ENCODE data around the gene STEAP2.

The STEAP2 gene

GRCh38 chr7:90191648-90192047, 19.9 kb upstream of the STEAP2 start:
- H3K27me3 ChIP-seq (ENCODE audit: control insufficient read depth, insufficient read depth, low read length): no peaks in the 10 kb centered on the region

DNA sequence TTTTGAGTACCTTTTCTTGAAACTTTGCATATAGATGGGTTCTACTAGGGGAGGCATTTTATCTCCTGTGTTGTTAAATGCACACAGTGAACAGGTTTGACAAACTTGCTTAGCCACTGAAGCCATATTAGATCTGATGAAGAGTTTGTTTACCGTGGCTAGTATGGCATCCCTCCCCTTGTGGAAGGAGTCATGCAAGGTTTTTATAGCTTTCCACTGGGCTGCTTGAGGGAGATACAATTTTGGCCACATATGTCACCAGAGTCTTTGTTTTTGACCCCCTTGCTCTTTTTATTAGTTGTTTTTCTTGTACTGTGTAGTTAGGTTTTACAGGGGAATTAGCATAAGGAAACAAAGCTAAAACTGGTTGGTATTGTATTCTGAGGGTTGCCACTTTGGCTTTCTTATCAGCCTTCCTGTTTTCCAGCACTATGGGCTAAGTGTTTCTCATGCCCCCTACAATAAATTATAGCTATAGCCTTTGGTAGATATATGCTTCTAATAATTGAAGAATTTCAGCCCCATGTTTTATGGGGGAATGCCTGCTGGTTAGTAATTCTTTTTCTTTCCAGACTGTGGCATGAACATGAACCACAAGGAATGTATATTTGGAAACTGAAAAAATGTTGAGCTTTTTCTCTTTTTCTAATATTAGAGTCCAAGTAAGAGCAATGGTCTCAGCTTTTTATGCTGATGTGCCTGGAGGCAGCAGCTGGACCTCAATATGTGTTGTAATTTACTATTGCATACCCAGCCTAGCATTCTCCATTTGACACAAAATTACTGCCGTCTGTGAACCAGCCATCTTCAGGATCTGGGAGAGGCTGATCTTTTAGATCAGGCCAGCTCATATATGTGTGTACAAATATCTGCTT, 18.4 kb upstream of the STEAP2 start:
- TF ChIP-seq, protein P1, sequence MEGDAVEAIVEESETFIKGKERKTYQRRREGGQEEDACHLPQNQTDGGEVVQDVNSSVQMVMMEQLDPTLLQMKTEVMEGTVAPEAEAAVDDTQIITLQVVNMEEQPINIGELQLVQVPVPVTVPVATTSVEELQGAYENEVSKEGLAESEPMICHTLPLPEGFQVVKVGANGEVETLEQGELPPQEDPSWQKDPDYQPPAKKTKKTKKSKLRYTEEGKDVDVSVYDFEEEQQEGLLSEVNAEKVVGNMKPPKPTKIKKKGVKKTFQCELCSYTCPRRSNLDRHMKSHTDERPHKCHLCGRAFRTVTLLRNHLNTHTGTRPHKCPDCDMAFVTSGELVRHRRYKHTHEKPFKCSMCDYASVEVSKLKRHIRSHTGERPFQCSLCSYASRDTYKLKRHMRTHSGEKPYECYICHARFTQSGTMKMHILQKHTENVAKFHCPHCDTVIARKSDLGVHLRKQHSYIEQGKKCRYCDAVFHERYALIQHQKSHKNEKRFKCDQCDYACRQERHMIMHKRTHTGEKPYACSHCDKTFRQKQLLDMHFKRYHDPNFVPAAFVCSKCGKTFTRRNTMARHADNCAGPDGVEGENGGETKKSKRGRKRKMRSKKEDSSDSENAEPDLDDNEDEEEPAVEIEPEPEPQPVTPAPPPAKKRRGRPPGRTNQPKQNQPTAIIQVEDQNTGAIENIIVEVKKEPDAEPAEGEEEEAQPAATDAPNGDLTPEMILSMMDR (IDR thresholded peaks at IDR 0.05): no peak
- no peaks in the 10 kb centered on the region for H3K9me3 ChIP-seq (ENCODE audit: control insufficient read depth, low read length)
- no peak overlapping the region for H3K4me2 ChIP-seq (ENCODE audit: low read length)
- H3K9ac ChIP-seq: no peak overlapping the region
- H3K4me1 ChIP-seq: no peaks in the 10 kb centered on the region
- H3K27me3 ChIP-seq (ENCODE audit: control insufficient read depth, insufficient read depth, low read length): no peaks in the 10 kb centered on the region
- H3K4me3 ChIP-seq (ENCODE audit: low read depth, low read length): no peak overlapping the region
- no peak overlapping the region for H2AFZ ChIP-seq
- H3K36me3 ChIP-seq (ENCODE audit: control insufficient read depth, insufficient read depth, low read length): no peaks in the 10 kb centered on the region
- no peak overlapping the region for H3K27ac ChIP-seq
- no peaks in the 10 kb centered on the region for H3K79me2 ChIP-seq

More at GRCh38 chr7:90191648-90192047, 19.9 kb upstream of the STEAP2 start:
- no peaks in the 10 kb centered on the region for H3K36me3 ChIP-seq (ENCODE audit: control insufficient read depth, insufficient read depth, low read length)
- no peak overlapping the region for H3K27ac ChIP-seq
- no peak overlapping the region for H3K4me3 ChIP-seq (ENCODE audit: low read depth, low read length)
- no peaks in the 10 kb centered on the region for H3K9me3 ChIP-seq (ENCODE audit: control insufficient read depth, low read length)
- H2AFZ ChIP-seq: no peak overlapping the region
- no peaks in the 10 kb centered on the region for H3K4me1 ChIP-seq
- TF ChIP-seq, protein P1 (IDR thresholded peaks at IDR 0.05): no peak
- no peak overlapping the region for H3K4me2 ChIP-seq (ENCODE audit: low read length)
- H3K79me2 ChIP-seq: no peaks in the 10 kb centered on the region
- no peak overlapping the region for H3K9ac ChIP-seq

DNA sequence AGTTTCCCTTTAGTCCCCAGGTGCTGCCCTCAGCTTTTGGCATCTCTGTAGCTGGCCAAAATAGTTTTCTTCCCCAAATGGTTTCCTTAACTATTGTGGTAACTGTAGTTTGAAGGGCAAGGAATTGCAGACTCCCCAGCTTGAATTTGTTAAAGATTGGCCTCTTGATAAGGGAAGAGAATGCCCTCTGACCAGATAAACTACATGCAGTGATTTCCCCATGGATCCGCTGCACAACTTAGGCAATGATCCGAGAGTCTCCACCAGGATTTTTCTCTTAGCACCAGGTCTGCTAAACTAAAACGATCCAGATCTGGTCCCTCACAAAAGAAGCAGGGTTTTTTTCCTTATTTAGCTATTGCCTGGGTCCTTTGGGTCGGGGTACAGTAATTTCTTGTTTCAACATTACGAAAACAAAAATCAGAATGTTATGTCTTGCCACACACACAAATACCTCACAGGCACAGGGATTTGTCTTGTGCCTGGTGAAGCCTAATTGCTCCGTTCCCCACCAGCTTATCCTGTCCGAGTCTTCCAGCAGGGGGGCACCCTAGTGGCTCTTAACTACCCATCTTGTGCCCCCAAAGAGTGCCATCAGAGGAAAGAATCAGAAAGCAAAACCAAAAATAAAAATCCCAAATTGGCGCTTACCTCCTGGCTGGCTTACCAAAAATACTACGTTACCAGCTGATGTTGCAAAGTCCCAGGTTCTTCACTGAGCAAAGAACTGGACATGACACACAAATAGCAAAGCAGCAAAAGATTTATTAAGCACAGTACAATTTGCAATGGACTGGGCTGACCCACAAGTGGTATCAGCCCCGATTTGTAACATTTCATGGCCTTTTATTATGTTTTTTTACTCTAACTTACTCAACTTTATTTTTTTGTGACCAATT, 16.4 kb upstream of the STEAP2 start:
- Histone ChIP-seq H3K4me2 (ENCODE audit: low read length) (no peak overlapping the region), H3K27me3 (ENCODE audit: control insufficient read depth, insufficient read depth, low read length) (no peaks in the 10 kb centered on the region), H3K4me3 (ENCODE audit: low read depth, low read length) (no peak overlapping the region), H3K9me3 (ENCODE audit: control insufficient read depth, low read length) (no peaks in the 10 kb centered on the region), H3K4me1 (no peaks in the 10 kb centered on the region), H2AFZ (no peak overlapping the region), H3K79me2 (no peaks in the 10 kb centered on the region), H3K9ac (no peak overlapping the region), H3K27ac (no peak overlapping the region), H3K36me3 (ENCODE audit: control insufficient read depth, insufficient read depth, low read length) (no peaks in the 10 kb centered on the region)
- TF ChIP-seq, protein P1 (IDR thresholded peaks at IDR 0.05): no peak

DNA sequence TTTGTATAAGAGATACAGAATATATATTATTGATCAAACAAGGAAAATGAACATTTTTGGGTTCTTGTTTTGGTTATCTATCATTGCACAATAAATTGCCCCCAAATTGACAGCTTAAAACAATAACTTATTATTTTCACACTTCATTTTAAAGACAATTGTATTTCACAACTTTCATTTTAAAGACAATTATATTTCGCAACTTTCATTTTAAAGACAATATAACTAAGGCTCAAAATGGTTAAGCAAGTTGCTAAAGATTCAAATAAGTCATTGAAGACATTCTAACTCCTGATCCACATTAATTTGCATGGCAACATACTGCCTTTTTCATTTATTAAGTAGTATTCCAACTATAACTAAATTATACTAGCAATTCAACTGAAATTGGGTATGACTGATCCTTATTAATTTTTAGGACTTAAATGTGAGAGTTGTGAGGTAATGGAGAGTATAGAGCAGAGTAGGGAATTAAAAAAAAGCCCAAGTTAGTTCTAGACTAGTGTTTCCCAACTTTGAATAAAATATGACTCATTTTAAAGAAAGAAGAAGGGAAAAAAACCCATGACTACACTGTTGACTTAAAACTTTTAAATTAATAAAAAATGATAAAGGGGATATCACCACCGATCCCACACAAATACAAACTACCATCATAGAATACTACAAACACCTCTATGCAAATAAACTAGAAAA, 9.9 kb upstream of the STEAP2 start:
- Histone ChIP-seq H3K27me3 (ENCODE audit: control insufficient read depth, insufficient read depth, low read length) (no peaks in the 10 kb centered on the region), H3K9ac (no peak overlapping the region), H3K27ac (no peak overlapping the region), H3K4me3 (ENCODE audit: low read depth, low read length) (no peak overlapping the region), H3K36me3 (ENCODE audit: control insufficient read depth, insufficient read depth, low read length) (no peaks in the 10 kb centered on the region), H3K9me3 (ENCODE audit: control insufficient read depth, low read length) (no peaks in the 10 kb centered on the region), H3K4me1 (no peaks in the 10 kb centered on the region), H2AFZ (no peak overlapping the region), H3K79me2 (no peaks in the 10 kb centered on the region), H3K4me2 (ENCODE audit: low read length) (no peak overlapping the region)
- TF ChIP-seq, protein P1 (IDR thresholded peaks at IDR 0.05): no peak
